ENCODE data around the gene SLC6A17.
A peak's percentile ranks its signal among the peaks of the same experiment; 100 is the strongest.

The SLC6A17 gene

DNA sequence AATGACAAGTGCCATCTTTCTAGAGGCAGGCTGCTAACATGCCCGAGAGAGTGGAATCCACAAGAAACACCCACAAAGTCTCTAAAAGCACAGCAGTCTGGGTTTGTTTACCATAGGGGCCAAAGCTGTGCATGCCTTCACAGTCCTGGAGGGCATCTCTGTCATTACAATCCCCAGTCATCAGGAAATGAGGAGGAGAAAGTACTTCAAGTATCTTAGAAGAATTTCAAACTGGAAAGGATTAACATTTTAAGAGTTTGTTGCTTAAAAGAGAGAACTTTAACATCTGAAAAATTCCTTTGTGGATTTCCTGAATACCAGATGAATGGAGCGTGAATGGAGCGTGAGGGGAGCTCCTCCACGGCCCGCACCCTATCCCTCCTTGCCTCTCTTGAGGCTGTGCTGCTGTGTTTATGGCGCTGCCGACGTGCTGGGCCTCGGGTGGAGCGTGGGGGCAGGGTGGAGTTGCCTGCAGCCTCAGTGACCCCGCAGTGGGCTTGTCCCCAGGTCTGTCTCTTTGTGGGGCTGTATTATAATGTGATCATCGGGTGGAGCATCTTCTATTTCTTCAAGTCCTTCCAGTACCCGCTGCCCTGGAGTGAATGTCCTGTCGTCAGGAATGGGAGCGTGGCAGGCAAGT, 23.3 kb downstream of the SLC6A17 start:
- H3K9me3 ChIP-seq (ENCODE audit: low read depth, low read length), result no peaks in the 10 kb centered on the region
- no peak overlapping the region for H3K27ac ChIP-seq
- no peak overlapping the region for H3K9ac ChIP-seq (ENCODE audit: insufficient read length)
- H3K4me3 ChIP-seq, result no peak overlapping the region
- H3K36me3 ChIP-seq (ENCODE audit: insufficient read depth, low read length), result no peaks in the 10 kb centered on the region
- DNase-seq (ENCODE audit: low read depth, low spot score), result peak; percentile 56
- TF ChIP-seq FOXP2 (optimal IDR thresholded peaks at IDR 0.05; ENCODE audit: control extremely low read depth, extremely low read length, insufficient read depth), result peak; percentile 83
- peak; percentile 20; the same call in 1 of the 2 replicates for TF ChIP-seq POLR2AphosphoS5 (IDR thresholded peaks at IDR 0.05; ENCODE audit: borderline replicate concordance, low read depth, low read length)
- no peak for TF ChIP-seq EZH2 (IDR thresholded peaks at IDR 0.05)

DNA sequence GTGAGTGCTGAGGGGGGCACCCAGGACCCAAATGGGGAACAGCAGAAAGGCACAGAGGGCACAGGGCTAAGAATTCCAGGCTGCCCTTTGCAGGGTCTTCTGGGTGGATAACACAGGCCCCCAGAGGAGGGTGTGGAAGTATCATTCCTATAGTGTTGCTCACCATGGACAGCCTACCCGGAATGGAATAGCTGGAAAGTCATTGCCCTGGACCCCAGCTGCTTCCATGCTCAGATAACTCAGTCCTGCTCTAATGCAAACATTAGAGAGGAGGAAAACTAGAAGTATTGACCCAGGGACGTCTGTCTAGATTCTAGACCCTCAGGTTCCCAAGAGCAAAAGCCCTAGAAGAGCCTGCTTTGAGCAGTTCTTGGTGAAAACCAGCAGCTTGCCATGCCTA, 24.7 kb downstream of the SLC6A17 start:
- DNase-seq (ENCODE audit: low read depth, low spot score), result no peak
- H3K9me3 ChIP-seq (ENCODE audit: low read depth, low read length), result no peaks in the 10 kb centered on the region
- TF ChIP-seq FOXP2 (optimal IDR thresholded peaks at IDR 0.05; ENCODE audit: control extremely low read depth, extremely low read length, insufficient read depth), result no peak
- no peak overlapping the region for H3K9ac ChIP-seq (ENCODE audit: insufficient read length)
- no peak overlapping the region for H3K27ac ChIP-seq
- no peak overlapping the region for H3K4me3 ChIP-seq
- H3K36me3 ChIP-seq (ENCODE audit: insufficient read depth, low read length), result no peaks in the 10 kb centered on the region

DNA sequence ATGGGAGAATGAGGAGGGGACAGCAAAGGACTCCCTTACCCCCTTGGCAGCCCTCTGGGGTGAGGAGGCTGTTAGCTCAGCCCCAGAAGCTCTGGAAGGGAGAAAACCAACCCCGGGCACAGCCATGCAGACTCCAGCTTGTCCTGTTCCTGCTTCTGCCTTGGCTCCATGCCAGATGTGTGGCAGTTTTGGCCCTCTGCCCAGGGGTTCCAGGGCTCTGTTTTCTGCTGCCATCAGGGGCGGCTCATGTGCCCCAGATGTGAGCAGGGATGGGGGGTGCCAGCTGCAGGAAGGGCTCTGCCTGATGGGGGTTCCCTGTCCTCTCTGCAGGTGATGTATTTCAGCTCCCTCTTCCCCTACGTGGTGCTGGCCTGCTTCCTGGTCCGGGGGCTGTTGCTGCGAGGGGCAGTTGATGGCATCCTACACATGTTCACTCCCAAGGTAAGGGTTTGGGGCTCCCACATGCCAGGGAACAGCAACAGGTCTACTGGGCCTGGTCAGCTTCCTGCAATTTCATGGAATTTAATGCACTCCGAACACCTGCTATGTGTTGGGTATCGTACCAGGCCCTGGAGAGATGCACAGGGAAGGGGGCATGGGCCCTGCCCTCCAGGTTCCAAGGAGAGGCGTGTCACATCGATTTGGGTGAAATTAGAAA, 26.1 kb downstream of the SLC6A17 start:
- Histone ChIP-seq H3K9me3 (ENCODE audit: low read depth, low read length) (no peaks in the 10 kb centered on the region), H3K36me3 (ENCODE audit: insufficient read depth, low read length) (no peaks in the 10 kb centered on the region), H3K27ac (no peak overlapping the region), H3K4me3 (no peak overlapping the region), H3K9ac (ENCODE audit: insufficient read length) (no peak overlapping the region)
- TF ChIP-seq POLR2AphosphoS5 (IDR thresholded peaks at IDR 0.05; ENCODE audit: borderline replicate concordance, low read depth, low read length), result no peak
- no peak for TF ChIP-seq EZH2 (IDR thresholded peaks at IDR 0.05)
- no peak for TF ChIP-seq FOXP2 (optimal IDR thresholded peaks at IDR 0.05; ENCODE audit: control extremely low read depth, extremely low read length, insufficient read depth)
- DNase-seq (ENCODE audit: low read depth, low spot score), result peak; percentile 8

DNA sequence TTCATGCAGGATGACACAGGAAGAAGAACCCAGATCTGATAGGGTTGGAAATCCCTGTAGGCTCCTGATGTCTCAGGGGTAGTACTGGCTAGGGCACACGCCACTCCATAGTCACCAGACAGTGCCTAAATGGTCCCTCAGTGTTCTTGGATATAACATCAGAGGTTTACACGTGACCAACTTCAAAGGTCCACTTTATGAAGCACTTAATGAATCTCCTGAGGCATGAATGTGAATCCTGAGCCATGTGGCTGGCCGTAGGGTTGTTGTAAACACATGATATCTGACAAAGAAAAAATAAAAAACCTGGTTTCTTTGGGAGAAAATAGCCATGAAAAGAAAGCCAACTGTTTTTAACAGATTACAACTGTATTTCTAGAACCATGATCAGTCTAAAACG, 27.5 kb downstream of the SLC6A17 start:
- no peak overlapping the region for H3K9ac ChIP-seq (ENCODE audit: insufficient read length)
- no peaks in the 10 kb centered on the region for H3K36me3 ChIP-seq (ENCODE audit: insufficient read depth, low read length)
- H3K4me3 ChIP-seq, result no peak overlapping the region
- no peaks in the 10 kb centered on the region for H3K9me3 ChIP-seq (ENCODE audit: low read depth, low read length)
- DNase-seq (ENCODE audit: low read depth, low spot score), result no peak
- TF ChIP-seq POLR2AphosphoS5 (IDR thresholded peaks at IDR 0.05; ENCODE audit: borderline replicate concordance, low read depth, low read length), result no peak
- TF ChIP-seq EZH2 (IDR thresholded peaks at IDR 0.05), result no peak
- TF ChIP-seq FOXP2 (optimal IDR thresholded peaks at IDR 0.05; ENCODE audit: control extremely low read depth, extremely low read length, insufficient read depth), result no peak
- H3K27ac ChIP-seq, result no peak overlapping the region

DNA sequence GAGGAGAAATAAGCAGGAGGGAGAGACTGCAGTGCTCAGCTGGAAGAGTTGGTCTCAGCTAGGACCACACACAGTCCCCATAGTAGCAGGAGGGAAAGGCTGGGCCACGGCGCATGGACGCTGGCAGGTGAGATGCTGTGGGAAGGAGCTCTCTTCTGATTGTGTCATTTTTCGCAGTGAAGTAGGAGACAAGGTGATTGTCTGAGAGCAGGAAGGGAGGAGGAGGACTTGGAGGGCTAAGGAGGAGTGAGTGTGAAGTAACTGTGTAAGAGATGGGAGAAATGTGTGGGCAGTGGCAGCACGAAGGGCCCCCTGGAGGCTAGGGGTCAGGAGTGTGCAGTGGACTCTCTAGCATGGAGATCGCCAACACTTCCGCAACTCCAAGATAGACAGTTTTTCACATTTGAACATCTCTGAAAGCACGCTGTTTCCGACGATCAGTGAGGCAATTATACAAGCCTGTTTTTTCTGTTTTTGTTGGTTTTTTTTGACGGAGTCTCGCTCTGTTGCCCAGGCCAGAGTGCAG, 33.4 kb downstream of the SLC6A17 start:
- no peaks in the 10 kb centered on the region for H3K36me3 ChIP-seq (ENCODE audit: insufficient read depth, low read length)
- H3K27ac ChIP-seq, result no peak overlapping the region
- H3K9ac ChIP-seq (ENCODE audit: insufficient read length), result no peak overlapping the region
- no peak overlapping the region for H3K4me3 ChIP-seq
- no peak for TF ChIP-seq EZH2 (IDR thresholded peaks at IDR 0.05)
- no peak for TF ChIP-seq POLR2AphosphoS5 (IDR thresholded peaks at IDR 0.05; ENCODE audit: borderline replicate concordance, low read depth, low read length)
- TF ChIP-seq FOXP2 (optimal IDR thresholded peaks at IDR 0.05; ENCODE audit: control extremely low read depth, extremely low read length, insufficient read depth), result no peak
- no peak for DNase-seq (ENCODE audit: low read depth, low spot score)
- no peaks in the 10 kb centered on the region for H3K9me3 ChIP-seq (ENCODE audit: low read depth, low read length)

DNA sequence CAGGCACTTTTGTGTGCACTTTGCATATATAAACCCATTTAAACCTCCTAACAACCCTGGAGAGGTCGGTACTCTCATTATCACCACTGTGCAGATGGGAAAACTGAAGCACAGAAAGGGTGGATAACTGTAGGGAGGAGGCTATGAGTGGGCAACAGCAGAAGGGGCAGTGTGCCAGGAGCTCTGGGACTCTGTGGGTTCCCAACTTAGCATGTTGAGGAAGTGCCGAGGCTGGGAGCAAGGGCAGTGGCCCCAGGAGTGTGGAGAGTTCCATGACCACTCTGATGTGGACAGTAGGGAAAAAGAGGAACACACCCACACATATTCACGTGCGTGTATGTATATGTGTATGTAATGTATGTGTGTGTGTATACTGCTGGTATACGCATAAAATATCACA, 34.2 kb downstream of the SLC6A17 start:
- TF ChIP-seq POLR2AphosphoS5 (IDR thresholded peaks at IDR 0.05; ENCODE audit: borderline replicate concordance, low read depth, low read length) (no peak), FOXP2 (optimal IDR thresholded peaks at IDR 0.05; ENCODE audit: control extremely low read depth, extremely low read length, insufficient read depth) (no peak), EZH2 (IDR thresholded peaks at IDR 0.05) (no peak)
- Histone ChIP-seq H3K9ac (ENCODE audit: insufficient read length) (no peak overlapping the region), H3K4me3 (no peak overlapping the region), H3K9me3 (ENCODE audit: low read depth, low read length) (no peaks in the 10 kb centered on the region), H3K36me3 (ENCODE audit: insufficient read depth, low read length) (no peaks in the 10 kb centered on the region), H3K27ac (no peak overlapping the region)
- no peak for DNase-seq (ENCODE audit: low read depth, low spot score)

DNA sequence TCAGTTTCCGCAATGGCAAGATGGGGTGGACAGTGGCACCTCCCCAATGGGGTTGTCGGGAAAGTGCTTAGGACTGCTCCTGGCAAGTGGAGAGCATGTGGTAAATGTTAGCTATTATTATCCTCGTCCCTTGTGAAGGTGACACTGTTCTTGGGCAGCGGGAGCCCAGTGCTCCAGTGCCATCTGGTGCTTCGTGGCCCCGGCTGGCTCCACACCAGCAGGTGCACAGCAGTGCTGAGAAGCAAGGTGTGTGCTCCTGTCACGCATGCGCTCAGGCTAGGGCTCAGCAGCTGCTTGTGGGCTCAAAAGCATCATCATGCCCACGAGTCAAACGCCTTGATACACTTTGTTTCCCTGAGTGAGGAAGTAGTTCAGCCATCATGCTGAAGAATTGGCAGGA, 34.9 kb downstream of the SLC6A17 start:
- no peak for TF ChIP-seq EZH2 (IDR thresholded peaks at IDR 0.05)
- TF ChIP-seq POLR2AphosphoS5 (IDR thresholded peaks at IDR 0.05; ENCODE audit: borderline replicate concordance, low read depth, low read length), result no peak
- no peak for DNase-seq (ENCODE audit: low read depth, low spot score)

DNA sequence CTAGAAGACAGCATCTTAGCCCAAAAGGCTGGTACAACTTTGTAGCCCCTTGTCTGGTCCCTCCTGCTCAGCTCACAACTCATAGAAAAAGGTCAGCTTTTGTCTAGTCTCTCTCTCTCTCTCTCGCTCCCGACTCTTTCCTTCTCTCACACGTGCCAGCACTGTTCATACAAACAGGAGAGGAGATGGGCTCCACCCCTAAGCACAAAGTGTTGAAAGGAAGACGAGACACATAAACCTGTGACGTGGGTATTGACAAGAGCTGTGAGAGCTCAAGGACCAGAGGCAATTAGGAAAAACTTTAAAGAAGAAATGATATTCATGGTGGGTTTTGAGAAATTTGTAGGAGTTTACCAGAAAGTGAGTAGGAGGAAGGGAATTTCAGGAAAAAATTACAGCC, 36.3 kb downstream of the SLC6A17 start:
- no peak overlapping the region for H3K27ac ChIP-seq
- DNase-seq (ENCODE audit: low read depth, low spot score), result no peak
- TF ChIP-seq EZH2 (IDR thresholded peaks at IDR 0.05) (no peak), POLR2AphosphoS5 (IDR thresholded peaks at IDR 0.05; ENCODE audit: borderline replicate concordance, low read depth, low read length) (no peak), FOXP2 (optimal IDR thresholded peaks at IDR 0.05; ENCODE audit: control extremely low read depth, extremely low read length, insufficient read depth) (no peak)
- H3K4me3 ChIP-seq, result no peak overlapping the region
- no peaks in the 10 kb centered on the region for H3K36me3 ChIP-seq (ENCODE audit: insufficient read depth, low read length)
- no peak overlapping the region for H3K9ac ChIP-seq (ENCODE audit: insufficient read length)
- no peaks in the 10 kb centered on the region for H3K9me3 ChIP-seq (ENCODE audit: low read depth, low read length)

More for the DNA sequence above, 34.9 kb downstream of the SLC6A17 start:
- Histone ChIP-seq H3K9me3 (ENCODE audit: low read depth, low read length) (no peaks in the 10 kb centered on the region), H3K27ac (no peak overlapping the region), H3K36me3 (ENCODE audit: insufficient read depth, low read length) (no peaks in the 10 kb centered on the region), H3K9ac (ENCODE audit: insufficient read length) (no peak overlapping the region), H3K4me3 (no peak overlapping the region)

Data from SK-N-MC (cell line).